Muscle of arm (tissue), 14 donors: ENCODE measurements around the gene ANKRD13A. TPM values are rescaled to one million over a fixed set of nuclear protein-coding genes. Genes with fewer than 3 reads are reported as not detected.

Experiments used
- DNase-seq: peaks from one replicate; pipeline ENCODE4 v3.0.0-alpha.2; 2013
- long read RNA-seq, 11 donors: transcript quantifications; one replicate each; lab custom pipeline, GENCODE V29; 2026
- polyA plus RNA-seq, 12 donors: library from polyadenylated mRNA; unstranded; fragments of 120-200 nt; gene quantifications; one replicate each; pipeline ENCODE4 v1.2.1, GENCODE V29; 2013; ENCODE audit not compliant: insufficient read length in 12 of 12

Gene ANKRD13A
- 10 to 100 TPM in 11 of 12 donors, not detected in 1; 37.2 to 70.0 (median 48.2) TPM for polyA plus RNA-seq
- long read RNA-seq, donor 1, full-length matches to known transcripts = 5 of 5 reads
- long read RNA-seq, donor 1, partial matches to known transcripts = 0 of 5 reads
- long read RNA-seq, donor 1, other reads (novel, unspliced or antisense) = 0 of 5 reads
- long read RNA-seq, donor 2, full-length matches to known transcripts = 2 of 62 reads
- long read RNA-seq, donor 2, partial matches to known transcripts = 38 of 62 reads
- long read RNA-seq, donor 2, other reads (novel, unspliced or antisense) = 22 of 62 reads
- long read RNA-seq, donor 3, full-length matches to known transcripts = 3 of 21 reads
- long read RNA-seq, donor 3, partial matches to known transcripts = 18 of 21 reads
- long read RNA-seq, donor 3, other reads (novel, unspliced or antisense) = 0 of 21 reads
- long read RNA-seq, donor 4 = 0 reads
- long read RNA-seq, donor 5 = 0 reads
- long read RNA-seq, donor 6, full-length matches to known transcripts = 3 of 26 reads
- long read RNA-seq, donor 6, partial matches to known transcripts = 7 of 26 reads
- long read RNA-seq, donor 6, other reads (novel, unspliced or antisense) = 16 of 26 reads
- long read RNA-seq, donor 7, full-length matches to known transcripts = 4 of 4 reads
- long read RNA-seq, donor 7, partial matches to known transcripts = 0 of 4 reads
- long read RNA-seq, donor 7, other reads (novel, unspliced or antisense) = 0 of 4 reads
- long read RNA-seq, donor 8, full-length matches to known transcripts = 3 of 42 reads
- long read RNA-seq, donor 8, partial matches to known transcripts = 28 of 42 reads
- long read RNA-seq, donor 8, other reads (novel, unspliced or antisense) = 11 of 42 reads
- long read RNA-seq, donor 9, partial matches to known transcripts = 0 of 2 reads
- long read RNA-seq, donor 9, other reads (novel, unspliced or antisense) = 0 of 2 reads
- long read RNA-seq, donor 10, full-length matches to known transcripts = 6 of 6 reads
- long read RNA-seq, donor 10, partial matches to known transcripts = 0 of 6 reads
- long read RNA-seq, donor 10, other reads (novel, unspliced or antisense) = 0 of 6 reads
- long read RNA-seq, donor 11, full-length matches to known transcripts = 5 of 32 reads
- long read RNA-seq, donor 11, partial matches to known transcripts = 27 of 32 reads
- long read RNA-seq, donor 11, other reads (novel, unspliced or antisense) = 0 of 32 reads

DNA sequence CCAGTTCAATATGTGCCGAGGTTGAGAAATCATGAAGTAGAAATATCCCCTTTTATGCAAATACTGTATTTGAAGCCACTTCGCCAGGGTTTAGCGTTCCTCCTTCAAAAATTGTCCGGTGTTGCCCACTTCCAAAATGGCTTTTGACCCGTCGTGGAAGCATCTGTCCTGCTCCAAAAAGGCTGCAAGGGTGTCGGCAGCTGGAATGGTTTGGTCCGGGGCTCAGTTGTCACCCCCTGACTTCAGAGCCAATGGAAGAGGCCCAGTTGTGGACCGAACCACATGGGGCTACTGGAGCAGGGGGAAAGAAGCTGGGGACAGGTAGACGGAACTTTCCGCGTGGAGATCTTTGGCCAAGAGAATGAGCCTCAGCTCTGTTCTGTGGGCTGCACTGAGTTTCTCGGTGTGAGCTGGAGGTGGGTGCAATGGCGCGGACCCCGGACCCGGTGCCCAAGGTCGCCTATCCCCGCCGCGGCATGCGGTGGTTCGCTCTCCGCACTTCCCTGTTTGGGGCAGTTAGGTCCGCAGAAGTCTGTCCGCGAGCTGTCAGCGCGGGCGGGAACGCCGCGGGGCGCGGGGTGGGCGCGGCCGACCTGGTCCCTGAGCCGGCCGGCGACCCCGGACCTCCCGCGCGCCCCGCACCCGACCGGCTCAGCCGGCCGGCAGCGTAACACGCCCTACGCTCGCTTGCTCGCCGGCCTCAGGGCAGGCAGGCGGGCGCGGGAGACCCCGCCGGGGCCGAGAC, at the start of gene ANKRD13A:
TSS of gene ANKRD13A (plus strand) at position 527 of the 745 bp plus-strand sequence. CDS start 259 bp downstream, outside the sequence.
- DNase-seq = peak; percentile 96

DNA sequence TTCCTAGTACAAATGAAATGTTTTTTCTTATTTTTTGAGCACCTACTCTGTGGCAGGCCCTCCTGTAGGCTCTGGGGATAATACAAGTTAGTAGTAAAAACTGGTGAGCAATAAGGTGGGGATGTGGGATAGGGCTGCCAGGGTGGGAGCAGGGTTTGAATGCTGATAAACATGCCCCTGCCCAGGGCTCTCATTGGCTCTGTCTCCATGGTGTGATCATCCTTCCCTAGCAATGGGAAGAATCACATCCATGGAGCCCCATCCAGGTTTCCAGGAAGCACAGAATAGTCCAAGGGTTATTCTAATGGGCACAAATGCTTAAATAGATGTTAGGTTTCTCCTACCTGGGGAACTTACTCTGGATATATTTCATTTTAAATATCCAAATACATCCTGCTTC, 48.6 kb upstream of the ANKRD13A start:
- no peak for DNase-seq

DNA sequence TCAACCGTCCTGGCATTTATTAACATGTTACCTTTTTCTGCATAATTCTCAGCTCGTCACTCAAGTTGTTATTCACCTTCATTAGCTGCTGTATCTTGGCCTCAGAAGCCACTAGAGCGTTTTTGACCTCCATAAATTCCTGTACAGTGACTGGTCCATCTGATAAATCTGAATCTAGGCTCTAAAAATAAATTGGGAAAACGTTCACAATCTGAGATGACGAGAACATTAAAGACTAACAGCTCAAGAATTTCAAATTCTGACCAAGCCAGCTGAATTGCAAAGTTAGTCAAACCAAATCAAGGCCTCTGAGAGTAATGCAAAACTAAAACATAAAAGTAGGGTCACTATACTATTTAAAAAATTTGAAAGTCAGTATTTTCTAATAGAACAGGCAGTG, 48.1 kb upstream of the ANKRD13A start:
- no peak for DNase-seq

DNA sequence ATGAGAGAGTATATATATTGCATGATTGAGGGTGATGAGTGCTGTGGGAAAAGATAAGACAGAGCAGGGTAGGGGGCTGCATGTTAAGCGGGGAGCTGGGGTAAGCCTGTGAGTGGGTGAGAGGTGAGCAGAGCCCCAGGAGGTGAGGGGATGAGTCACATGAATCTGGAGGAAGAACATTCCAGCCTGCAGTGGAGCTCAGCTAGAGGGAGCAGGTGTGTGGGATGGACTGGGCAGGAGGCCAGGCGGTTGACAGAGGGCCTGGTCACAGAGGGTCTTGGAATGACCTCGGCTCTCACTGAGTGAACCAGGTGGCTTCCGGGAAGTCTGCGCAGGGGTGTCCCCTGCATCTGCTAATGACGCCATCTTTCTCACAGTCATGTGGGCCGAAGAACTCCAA, 47.5 kb upstream of the ANKRD13A start:
- DNase-seq = no peak

DNA sequence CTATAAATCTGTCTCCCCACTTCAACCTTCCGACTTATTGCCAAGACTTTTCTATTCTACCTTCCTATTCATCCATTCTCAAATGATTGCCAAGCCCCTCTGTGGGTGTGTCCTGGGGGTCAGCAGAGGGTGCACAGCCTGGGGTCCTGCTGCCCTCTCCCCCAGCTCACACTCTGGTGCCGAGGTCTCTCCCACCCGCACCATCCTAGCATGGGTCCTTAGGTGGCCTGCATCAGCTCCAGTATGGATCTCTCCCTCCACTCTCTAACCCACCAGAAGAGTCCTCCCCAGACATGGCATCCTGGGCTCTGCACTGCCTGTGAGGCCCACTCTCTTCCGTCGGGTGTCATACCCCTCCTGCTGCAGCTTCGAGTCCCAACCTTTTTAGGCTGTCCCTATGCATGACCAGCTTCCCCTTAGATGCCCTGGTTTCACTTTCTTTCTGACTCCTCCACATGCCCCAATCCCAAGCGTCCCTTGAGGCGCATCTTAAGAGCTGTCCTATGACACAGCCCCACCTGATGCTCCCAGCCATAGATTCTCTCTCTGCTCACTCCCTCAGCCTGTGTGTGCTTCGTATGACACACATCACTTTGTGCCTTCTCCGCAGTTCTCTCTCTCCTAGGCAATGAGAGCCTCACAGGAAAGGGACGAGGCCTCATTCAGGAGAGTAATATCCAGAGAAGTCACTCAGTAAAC, 46.9 kb upstream of the ANKRD13A start:
- DNase-seq = no peak

DNA sequence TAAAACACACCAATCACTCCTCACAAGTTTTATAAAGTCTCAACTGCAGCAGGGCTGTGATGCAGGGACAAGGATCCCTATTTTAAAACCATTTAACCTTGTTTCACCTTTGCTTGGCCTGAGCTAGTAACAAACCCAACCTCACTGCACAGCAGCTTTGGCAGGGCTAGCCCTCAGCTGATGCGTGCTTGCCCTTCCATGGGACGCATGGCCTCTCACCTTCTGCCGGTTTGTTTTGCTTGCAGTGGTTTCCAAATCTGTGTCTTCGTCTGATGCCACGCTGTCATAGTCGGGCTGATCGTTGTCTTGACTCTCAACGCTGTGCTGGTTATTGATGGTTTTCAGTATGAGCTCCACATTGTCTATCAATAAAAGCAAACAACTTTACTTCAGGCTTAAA, 46.4 kb upstream of the ANKRD13A start:
- no peak for DNase-seq

DNA sequence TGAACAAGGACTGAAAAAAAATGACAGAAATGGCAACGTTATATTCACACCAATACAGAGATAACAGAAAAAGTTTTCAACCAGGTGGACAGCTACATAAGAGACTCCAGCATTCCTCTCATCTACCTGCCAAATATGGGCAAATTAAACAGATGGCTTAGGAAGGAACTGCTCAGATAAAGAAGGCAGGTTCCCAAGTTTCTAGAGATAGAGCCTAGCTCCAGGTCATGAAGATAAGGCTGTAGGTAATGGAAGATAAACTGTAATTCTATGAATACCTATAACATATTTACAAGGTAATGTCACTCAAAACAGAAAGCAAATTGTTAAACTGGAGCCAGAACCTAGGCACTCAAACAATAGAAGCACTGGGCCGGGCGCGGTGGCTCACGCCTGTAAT, 45.6 kb upstream of the ANKRD13A start:
- DNase-seq = no peak

DNA sequence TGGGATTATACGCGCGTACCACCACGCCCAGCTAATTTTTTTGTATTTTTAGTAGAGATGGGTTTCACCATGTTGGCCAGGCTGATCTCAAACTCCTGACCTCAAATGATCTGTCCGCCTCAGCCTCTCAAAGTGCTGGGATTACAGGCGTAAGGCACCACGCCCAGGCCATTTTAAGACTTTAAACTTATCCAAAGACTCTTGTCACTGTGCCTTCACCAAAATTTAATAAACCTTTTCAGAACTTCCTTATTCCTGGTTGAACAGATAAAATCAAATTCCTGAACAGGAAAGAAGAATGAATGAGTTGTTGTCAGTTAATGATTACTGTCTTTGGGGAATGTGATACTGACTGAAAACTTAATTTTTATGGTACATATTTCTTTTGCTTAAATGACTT, 40.9 kb upstream of the ANKRD13A start:
- DNase-seq = no peak

DNA sequence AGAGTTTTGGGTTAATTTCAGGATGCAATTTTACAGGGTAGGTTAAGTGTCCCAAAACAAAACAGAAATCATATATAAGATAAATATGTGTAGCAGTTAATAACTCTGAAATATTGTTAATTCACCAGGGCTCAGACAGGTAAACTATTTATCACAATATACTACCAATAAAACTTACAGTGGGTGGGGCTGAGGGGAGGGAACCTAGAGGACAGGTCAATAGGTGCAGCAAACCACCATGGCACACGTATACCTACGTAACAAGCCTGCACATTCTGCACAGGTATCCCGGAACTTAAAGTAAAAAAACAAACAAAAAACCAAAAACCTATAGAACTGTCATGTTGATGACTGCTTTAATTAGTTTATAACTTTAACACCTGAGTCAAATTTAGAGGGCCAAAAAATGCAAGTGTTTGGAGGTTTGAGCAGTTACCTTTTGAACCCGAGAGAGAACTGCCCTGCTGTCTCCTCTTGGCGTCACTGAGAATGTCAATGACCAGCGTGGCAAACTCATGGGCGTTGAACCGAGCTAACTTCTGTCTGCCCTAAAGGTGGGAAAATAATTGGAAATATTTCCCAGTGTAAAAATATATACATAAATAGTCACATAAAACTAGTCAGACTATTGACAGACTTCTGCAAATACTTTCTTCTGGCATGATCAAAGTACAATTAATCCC, 39.7 kb upstream of the ANKRD13A start:
- no peak for DNase-seq

DNA sequence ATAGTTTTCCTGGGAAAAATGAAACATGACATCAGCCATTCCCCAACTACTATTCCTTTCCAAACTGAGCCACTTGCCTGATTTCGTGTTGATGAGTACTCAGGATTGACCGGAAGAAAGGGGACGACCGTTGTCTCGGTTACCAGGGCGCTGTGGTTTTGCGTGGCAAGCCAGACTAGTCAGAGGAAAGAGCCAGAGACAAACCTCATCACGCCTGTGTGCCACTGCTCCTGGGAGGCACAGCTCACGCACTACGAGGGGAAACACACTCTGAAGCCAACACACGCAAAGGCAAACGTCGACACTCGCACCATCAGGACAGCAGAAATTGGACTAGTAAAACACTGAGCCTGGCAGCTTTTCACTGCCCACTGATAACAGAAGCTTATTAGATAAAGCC, 38.0 kb upstream of the ANKRD13A start:
- DNase-seq = no peak

DNA sequence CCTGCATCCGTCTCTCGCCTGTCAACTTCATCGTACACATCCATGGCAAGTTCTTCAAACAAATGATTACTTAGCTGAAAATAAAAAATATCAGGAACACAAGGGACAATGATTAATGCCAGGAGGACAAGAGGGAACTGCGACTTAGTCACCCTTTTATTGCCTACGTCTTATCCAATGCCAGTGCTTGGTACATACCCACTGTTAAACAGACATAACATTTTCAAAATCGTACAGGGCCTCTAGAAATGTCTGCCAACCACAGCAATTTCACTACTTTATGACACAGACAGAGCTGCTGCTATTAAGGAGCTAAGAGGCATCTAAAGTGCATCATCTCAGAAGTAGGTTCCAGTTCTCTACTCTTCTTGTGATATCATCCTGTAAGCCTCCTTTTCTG, 37.6 kb upstream of the ANKRD13A start:
- DNase-seq = no peak

DNA sequence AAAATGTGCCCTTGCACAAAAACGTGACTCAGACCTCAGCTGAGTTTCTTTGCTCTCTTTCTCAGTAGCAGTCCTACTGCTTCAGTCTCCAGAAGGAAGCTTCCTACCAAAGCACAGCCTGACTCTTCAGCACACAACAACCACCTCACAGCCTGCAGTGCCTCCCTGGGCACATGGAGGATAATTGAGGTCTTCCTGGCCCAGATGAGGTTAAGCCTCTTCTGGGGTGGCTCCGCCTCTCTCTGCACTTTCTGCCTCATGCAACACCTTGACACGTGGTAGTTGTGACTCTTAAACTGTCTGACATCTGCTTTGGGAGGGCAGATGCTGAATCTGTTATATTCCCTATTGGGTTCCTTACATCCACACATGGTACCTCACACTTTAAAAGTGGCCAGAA, 36.8 kb upstream of the ANKRD13A start:
- no peak for DNase-seq

DNA sequence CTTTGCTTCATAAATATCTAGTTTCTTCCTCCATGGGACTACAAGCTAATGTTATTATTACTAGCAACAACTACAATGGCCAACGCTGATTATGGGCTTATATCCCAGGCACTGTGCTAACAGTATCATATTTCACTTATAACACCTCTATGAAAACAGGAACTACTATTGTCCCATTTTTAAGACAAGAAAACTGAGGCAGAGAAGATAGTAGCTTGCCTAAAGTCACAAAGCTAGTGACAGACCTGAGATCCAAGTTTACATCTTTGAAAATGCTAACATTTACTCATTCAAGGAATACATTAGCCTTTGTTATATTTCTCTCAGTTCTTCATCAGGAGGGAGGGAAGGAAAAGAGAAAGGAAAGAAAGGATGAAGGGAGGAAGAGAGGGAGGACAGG, 35.9 kb upstream of the ANKRD13A start:
- DNase-seq = no peak

DNA sequence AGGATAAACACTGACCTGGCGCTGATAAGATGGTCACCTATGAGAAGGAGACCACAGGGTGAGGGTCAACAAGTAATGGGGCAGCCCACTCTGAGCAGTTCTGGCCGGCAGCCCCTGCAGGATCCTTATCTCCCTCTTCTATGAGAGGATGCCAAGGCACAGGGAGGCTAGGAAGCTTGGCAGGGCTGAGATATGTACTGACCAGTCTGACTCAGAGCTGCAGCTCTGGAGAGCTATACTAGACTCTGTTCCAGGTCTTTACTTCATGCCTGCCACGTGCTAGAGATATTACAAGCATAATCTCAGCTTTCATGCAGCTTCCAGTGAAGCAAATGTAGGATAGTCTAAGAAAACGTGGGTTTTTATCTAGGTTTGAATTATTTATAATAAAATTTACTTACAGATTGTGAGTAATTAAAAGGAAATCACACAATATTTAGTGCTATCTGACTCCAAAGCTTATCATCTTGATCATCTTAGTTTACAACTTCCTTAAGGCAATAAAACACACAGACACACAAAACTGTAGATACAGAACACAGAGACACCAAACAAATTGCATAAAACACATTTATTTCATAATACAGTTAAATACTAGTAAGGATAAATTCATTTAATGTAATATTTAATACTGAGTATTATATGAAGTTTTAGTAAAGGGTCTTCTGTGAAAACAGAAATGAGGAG, 35.3 kb upstream of the ANKRD13A start:
- DNase-seq = no peak

DNA sequence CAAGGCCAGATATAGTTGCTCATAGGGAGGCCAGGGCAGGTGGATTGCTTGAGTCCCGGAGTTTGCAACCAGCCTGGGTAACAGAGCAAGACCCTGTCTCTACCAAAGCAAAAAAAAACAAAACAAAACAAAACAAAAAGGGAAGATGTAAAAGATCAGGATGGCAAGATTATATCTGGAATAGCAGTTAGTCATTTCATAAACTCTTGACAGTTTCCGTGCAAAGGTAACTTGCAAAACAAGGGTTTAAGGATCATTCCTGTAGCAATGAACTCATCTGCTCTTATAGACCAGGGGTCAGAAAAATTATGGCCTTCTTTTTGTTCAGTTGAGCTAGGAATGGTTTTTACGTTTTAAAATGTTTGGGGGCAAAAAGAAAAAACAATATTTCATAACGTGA, 32.7 kb upstream of the ANKRD13A start:
- no peak for DNase-seq

DNA sequence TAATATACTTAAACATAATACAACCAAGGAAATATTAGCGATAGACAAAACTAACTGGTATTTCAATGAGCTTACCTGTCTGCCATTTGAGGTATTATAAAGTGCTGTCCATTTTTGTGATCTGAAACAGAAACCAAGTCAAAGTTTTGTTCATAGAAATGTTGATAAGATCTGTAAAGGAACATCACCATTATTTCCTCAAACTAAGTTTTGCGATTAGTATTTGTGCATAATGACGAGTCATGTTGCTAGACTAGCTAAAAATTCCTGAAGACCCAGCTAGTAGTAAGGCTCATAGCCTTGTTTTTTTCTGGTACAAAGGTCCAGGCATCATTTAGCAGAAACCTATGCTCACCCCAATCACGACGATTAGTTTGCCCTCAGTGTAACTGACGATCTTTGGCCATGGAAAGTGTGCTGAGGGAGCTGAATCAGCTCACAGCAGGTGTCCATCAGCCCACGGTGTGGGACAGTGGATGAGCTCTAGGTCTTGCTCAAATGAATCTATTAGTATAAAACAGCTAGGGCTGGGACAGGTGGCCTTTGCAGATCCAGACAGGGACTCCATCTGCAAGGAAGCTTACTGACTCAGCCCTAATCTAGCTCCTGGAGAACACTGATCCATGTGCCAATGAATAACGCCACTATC, 31.7 kb upstream of the ANKRD13A start:
- no peak for DNase-seq

DNA sequence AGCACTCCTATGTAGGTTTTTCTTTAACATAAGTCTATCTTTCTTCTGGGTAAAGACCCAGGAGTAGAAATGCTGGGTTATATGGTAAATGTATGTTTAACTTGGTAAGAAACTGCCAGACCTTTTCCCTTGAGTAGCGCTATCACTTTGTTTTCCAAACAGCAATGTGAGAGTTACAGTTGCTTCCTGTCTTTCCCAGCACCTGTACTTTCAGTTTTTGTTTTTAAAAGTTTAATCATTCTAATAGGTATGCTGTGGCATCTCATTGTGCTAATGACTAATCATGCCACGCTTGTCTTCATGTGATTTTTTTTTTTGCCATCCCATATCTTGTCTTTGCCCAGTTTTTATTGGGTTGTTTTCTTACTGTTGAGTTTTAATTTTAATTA, 31.2 kb upstream of the ANKRD13A start:
- no peak for DNase-seq

DNA sequence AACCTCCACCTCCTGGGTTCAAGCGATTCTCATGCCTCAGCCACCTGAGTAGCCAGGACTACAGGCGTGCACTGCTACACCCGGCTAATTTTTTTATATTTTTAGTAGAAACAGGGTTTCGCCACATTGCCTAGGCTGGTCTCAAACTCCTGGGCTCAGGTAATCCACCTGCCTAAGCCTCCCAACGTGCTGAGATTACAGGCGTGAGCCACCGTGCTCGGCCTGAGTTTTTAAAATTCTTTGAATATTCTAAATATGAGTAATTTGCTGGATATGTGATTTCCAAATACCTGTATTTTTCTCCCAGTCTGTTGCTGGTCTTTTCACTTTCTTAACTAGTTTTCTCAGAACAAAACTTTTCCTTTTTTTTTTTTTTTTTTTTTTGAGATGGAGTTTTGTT, 30.4 kb upstream of the ANKRD13A start:
- DNase-seq = no peak

DNA sequence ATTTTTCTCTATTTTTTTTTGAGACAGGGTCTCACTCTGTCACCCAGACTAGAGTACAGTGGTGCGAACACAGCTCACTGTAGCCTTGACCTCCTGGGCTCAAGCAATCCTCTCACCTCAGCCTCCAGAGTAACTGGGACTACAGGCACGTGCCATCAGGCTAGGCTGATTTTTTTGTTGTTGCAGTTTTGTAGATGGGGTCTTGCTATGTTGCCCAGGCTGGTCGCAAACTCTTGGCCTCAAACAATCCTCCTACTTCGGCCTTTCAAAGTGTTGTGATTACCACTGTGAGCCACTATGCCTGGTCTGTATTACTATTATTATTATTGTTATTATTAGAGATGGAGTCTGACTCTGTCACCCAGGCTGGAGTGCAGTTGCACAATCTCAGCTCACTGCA, 26.4 kb upstream of the ANKRD13A start:
- DNase-seq = no peak
